HFF-Myc (cell line): Measurements from ENCODE around the gene SERPING1.
A peak's percentile ranks its signal among the peaks of the same experiment; 100 is the strongest.
"Not testable (repeated sequence)": the region's sequence is repeated elsewhere in the genome, so short reads cannot be mapped to it uniquely, and the experiment has no call there.

ENCODE experiments used
- DNase-seq: peaks from one replicate; pipeline ENCODE4 v3.0.0-alpha.2; 2011; ENCODE audit warnings: low read depth; ENCODE audit errors: extremely low read depth
- H3K4me3 ChIP-seq: replicated peaks from 2 replicates; pipeline ENCODE4 v1.5.1; 2011; ENCODE audit warnings: low read depth, mild to moderate bottlenecking, control low read depth, low read length
- TF ChIP-seq, protein P1 (sequence below): IDR thresholded peaks from 2 replicates; pipeline ENCODE4 v1.5.1; 2012; ENCODE audit warnings: mild to moderate bottlenecking, low read depth, low read length, control low read depth; ENCODE audit errors: missing control alignments

The SERPING1 gene

DNA sequence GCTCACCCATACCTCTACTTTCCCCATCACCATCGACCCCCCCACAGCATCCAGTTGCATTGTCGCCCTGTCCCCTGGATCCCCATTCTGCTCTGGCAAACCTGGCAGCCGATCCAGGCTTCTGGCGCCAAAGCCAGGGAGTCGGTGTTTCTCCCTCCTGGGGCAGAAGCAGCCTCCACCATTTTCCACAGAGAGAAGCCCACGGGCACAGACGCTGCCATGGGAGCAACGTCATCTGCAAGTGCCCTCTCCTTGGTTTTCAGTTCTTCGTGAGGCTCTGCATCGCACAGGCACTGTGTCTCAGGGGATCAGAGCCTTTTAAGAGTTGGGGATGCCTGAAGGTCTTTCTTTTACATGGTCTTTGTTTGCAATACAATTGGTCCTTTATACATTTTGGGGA is 49.9 kb downstream of the SERPING1 start:
- no peak for DNase-seq
- no peak overlapping the region for H3K4me3 ChIP-seq
- TF ChIP-seq, protein P1, sequence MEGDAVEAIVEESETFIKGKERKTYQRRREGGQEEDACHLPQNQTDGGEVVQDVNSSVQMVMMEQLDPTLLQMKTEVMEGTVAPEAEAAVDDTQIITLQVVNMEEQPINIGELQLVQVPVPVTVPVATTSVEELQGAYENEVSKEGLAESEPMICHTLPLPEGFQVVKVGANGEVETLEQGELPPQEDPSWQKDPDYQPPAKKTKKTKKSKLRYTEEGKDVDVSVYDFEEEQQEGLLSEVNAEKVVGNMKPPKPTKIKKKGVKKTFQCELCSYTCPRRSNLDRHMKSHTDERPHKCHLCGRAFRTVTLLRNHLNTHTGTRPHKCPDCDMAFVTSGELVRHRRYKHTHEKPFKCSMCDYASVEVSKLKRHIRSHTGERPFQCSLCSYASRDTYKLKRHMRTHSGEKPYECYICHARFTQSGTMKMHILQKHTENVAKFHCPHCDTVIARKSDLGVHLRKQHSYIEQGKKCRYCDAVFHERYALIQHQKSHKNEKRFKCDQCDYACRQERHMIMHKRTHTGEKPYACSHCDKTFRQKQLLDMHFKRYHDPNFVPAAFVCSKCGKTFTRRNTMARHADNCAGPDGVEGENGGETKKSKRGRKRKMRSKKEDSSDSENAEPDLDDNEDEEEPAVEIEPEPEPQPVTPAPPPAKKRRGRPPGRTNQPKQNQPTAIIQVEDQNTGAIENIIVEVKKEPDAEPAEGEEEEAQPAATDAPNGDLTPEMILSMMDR = no peak

DNA sequence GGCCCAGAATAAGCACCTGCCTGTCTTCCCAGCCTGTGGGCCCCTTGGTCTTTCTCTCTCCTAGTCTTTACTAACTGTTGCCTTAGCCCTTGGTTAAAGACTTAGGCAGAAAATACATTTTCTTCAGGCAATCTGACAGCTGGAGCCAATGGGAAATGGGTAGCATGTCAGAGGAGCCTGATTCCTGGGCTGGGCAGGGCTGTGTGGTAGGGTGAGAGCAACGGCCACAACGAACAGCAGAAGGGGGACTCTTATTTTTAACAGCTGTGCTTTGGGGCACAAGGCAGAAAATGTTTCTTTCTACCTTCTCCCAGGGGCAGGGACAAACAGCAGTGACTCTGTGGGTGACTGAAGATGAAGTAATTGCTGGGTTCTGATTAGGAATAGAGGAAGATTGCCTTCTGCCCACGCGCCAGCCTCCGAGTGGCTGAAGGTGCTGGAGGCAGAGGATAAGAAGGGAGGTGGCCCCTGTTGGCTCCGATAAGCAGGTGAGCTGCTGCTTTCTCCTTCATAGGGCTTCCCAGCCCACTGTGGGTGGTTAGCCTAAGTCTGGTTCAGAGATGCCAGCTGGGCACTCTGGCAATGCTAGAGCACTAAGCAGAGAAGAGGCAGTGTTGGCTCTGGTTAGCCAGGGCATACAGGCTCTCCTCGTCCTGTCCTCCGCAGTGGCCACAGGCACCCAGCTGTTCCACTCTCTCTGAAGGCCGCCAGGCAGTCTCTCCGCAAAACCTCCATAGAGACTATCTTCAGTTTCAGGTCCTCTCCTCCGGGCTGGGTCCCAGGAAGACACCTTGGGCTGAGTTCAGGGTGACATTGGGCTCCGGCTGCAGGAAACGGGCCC is 50.7 kb downstream of the SERPING1 start:
- no peak for DNase-seq
- peak overlapping the region; percentile 32; the same call in 1 of the 2 replicates for H3K4me3 ChIP-seq
- TF ChIP-seq, protein P1 = no peak

DNA sequence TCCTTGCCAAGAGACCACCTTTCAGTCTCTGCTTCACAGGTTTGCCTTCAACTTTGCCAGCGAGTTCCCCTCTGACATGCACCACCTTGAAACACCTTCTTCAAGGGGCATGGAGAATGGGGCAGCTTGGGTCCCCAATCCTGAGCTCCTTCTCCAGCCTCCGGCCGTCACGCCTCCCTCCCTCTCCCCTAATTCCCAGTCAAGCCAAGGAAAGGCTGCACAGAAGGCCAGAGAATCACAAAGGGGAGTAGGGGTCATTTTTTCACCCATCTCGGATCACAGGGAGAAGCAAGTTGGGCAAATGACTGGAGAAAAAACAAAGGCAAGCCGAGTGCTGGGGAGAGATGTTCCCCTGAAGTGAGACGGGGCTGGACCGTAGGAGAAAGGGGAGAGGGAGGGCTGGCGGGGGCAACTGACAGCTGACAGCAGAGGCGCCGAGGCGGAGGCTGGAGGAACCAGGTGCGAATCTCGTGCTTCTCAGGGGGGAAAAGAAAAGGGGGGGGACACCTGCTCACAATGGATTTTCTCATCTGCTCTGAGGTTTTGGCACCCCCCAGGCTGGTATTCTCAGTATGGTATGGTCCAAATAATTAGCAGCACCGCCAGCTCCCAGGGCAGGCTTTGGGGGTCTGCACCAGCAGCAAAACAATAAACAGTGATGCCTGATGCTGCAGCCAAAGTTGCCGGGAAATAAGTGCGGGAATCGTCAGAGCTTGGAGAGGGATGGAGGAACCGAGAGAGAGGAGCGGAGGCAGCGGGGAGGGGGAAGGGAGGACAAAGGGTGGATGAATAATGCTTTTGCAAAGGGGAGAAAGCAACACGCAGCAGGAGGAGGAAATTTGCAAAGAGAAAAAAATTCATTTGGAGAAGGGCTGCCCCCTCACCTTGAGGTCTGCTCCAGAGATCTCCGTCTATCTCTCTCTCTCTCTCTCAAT is 51.6 kb downstream of the SERPING1 start:
- H3K4me3 ChIP-seq = peak overlapping the region; percentile 32
- DNase-seq = no peak
- TF ChIP-seq, protein P1 = no peak

DNA sequence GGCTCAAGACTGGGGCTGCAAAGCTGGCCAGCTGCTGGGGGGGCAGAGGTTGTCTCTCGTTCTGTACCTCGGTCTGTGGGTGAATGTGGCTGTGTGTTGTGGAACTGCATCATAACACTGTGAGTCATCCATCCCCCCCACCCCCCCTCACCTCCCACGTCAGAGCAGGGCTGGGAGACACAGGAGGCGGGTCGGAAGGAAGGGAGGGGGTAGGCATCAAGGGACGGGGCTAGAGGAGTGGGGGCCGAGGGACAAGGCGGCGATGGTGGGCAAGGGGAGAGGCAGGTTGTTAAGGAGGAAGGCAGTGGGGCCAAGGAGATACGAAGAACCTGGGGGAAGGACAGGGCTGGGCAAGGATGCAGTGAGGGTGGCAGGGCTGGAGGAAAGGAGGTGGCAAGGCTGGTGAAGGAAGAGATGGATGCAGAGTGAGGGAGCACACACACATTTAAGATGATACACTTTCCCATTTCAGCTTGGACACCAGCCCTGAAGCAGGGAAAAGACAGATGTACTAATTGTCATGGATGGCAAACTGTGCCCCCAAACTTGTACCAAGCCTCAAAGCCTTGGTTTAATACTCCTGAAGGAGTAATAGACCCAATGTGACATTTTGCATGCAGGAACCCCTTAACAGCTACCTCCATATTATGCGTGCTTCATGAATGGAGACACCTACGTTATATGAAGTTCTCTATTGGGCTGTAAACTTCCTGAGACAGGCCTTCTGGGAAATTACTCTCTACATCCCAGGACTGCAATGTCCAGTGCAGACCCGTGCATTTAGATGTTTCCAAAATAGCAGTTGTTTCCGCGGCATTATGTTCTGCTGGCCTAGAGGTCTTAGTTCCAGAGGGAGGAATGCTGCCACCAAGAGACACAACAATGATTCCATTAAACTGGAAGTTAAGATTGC is 52.6 kb downstream of the SERPING1 start, which contains the start of gene YPEL4:
Gene YPEL4 (minus strand): TSS at position 87 of the 913 bp plus-strand sequence. CDS start 2,805 bp downstream, outside the sequence.
- no peak for DNase-seq
- TF ChIP-seq, protein P1 = no peak
- peak within 1 kb of the TSS; percentile 32 for H3K4me3 ChIP-seq

DNA sequence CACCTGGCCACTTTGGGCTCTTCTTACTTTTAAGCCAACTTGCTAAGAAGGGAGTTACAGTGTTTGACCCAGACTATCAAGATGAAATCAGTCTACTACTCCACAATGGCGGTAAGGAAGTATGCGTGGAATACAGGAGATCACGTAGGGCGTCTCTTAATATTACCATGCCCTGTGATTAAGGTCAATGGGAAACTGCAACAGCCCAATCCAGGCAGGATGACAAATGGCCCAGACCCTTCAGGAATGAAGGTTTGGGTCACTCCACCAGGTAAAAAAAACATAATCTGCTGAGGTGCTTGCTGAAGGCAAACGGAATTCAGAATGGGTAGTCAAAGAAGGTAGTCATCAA is 53.2 kb downstream of the SERPING1 start:
- DNase-seq = no peak
- no peak overlapping the region for H3K4me3 ChIP-seq
- TF ChIP-seq, protein P1 = no peak

DNA sequence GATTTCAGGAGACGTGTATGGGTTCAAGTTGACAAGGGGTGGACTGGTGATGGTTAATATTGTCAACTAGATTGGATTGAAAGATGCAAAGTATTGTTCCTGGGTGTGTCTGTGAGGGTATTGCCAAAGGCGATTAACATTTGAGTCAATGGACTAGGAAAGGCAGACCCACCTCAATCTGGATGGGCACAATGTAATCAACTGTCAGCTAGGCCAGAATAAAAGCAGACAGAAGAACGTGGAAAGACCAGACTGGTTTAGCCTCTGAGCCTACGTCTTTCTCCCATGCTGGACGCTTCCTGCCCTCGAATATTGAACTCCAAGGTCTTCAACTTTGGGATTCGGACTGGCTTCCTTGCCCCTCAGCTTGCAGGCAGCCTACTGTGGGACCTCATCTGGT is 53.9 kb downstream of the SERPING1 start:
- TF ChIP-seq, protein P1 = no peak
- no peak overlapping the region for H3K4me3 ChIP-seq
- no peak for DNase-seq

DNA sequence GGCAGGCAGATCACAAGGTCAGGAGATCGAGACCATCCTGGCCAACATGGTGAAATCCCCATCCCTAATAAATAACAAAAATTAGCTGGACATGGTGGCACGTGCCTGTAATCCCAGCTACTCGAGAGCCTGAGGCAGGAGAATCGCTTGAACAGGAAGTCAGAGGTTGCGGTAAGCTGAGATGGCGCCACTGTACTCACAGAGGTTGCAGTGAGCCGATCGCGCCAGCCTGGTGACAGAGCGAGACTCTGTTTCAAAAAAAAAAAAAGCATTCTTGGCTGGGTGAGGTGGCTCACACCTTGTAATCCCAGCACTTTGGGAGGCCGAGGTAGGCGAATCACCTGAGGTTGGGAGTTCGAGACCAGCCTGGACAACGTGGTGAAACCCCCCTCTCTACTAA is 54.7 kb downstream of the SERPING1 start:
- not testable (repeated sequence) for H3K4me3 ChIP-seq, DNase-seq
